Measurements from ENCODE around the gene VPS41.

VPS41 gene

GRCh38 chr7:38736138-38736537 is 172.9 kb downstream of the VPS41 start:
- no peak for DNase-seq
- TF ChIP-seq POLR2A (IDR thresholded peaks at IDR 0.05; ENCODE audit: low read length) (no peak), GATA1 (IDR thresholded peaks at IDR 0.05; ENCODE audit: low read depth, low read length) (no peak)

- no peak for DNase-seq
- TF ChIP-seq POLR2A (IDR thresholded peaks at IDR 0.05; ENCODE audit: low read length): no peak
- no peak for TF ChIP-seq GATA1 (IDR thresholded peaks at IDR 0.05; ENCODE audit: low read depth, low read length)
Observed at GRCh38 chr7:38731215-38731614, 177.8 kb downstream of the VPS41 start.

- DNase-seq: peak in 1 of 2 experiments; percentile 3
- no peak for TF ChIP-seq POLR2A (IDR thresholded peaks at IDR 0.05; ENCODE audit: low read length)
Observed at GRCh38 chr7:38728145-38728544, 180.8 kb downstream of the VPS41 start.

GRCh38 chr7:38727184-38727940 is 181.6 kb downstream of the VPS41 start:
- no peak for DNase-seq
- TF ChIP-seq GATA1 (IDR thresholded peaks at IDR 0.05; ENCODE audit: low read depth, low read length): no peak
- no peak for TF ChIP-seq POLR2A (IDR thresholded peaks at IDR 0.05; ENCODE audit: low read length)

GRCh38 chr7:38723327-38723726 is 185.7 kb downstream of the VPS41 start:
- TF ChIP-seq POLR2A (IDR thresholded peaks at IDR 0.05; ENCODE audit: low read length) (no peak), GATA1 (IDR thresholded peaks at IDR 0.05; ENCODE audit: low read depth, low read length) (no peak)
- no peak for DNase-seq

GRCh38 chr7:38716397-38716796 is 192.6 kb downstream of the VPS41 start:
- TF ChIP-seq GATA1 (IDR thresholded peaks at IDR 0.05; ENCODE audit: low read depth, low read length) (no peak), POLR2A (IDR thresholded peaks at IDR 0.05; ENCODE audit: low read length) (no peak)

GRCh38 chr7:38709123-38709522 is 199.9 kb downstream of the VPS41 start:
- DNase-seq: no peak

More at GRCh38 chr7:38716397-38716796, 192.6 kb downstream of the VPS41 start:
- DNase-seq: no peak

GRCh38 chr7:38704751-38705150 is 204.2 kb downstream of the VPS41 start:
- TF ChIP-seq GATA1 (IDR thresholded peaks at IDR 0.05; ENCODE audit: low read depth, low read length) (no peak), POLR2A (IDR thresholded peaks at IDR 0.05; ENCODE audit: low read length) (no peak)
- no peak for DNase-seq

More at GRCh38 chr7:38709123-38709522, 199.9 kb downstream of the VPS41 start:
- TF ChIP-seq GATA1 (IDR thresholded peaks at IDR 0.05; ENCODE audit: low read depth, low read length) (no peak), POLR2A (IDR thresholded peaks at IDR 0.05; ENCODE audit: low read length) (no peak)

- DNase-seq: no peak
- TF ChIP-seq GATA1 (IDR thresholded peaks at IDR 0.05; ENCODE audit: low read depth, low read length) (no peak), POLR2A (IDR thresholded peaks at IDR 0.05; ENCODE audit: low read length) (no peak)
Observed at GRCh38 chr7:38704041-38704547, 204.9 kb downstream of the VPS41 start.

- TF ChIP-seq POLR2A (IDR thresholded peaks at IDR 0.05; ENCODE audit: low read length) (no peak), GATA1 (IDR thresholded peaks at IDR 0.05; ENCODE audit: low read depth, low read length) (no peak)
- no peak for DNase-seq
Observed at GRCh38 chr7:38703093-38703492, 205.9 kb downstream of the VPS41 start.

- TF ChIP-seq GATA1 (IDR thresholded peaks at IDR 0.05; ENCODE audit: low read depth, low read length) (no peak), POLR2A (IDR thresholded peaks at IDR 0.05; ENCODE audit: low read length) (no peak)
- no peak for DNase-seq
Observed at GRCh38 chr7:38702002-38702535, 206.9 kb downstream of the VPS41 start.

GRCh38 chr7:38700116-38700515 is 208.9 kb downstream of the VPS41 start:
- TF ChIP-seq POLR2A (IDR thresholded peaks at IDR 0.05; ENCODE audit: low read length) (no peak), GATA1 (IDR thresholded peaks at IDR 0.05; ENCODE audit: low read depth, low read length) (no peak)
- DNase-seq: no peak

GRCh38 chr7:38699471-38699870 is 209.5 kb downstream of the VPS41 start:
- no peak for DNase-seq
- TF ChIP-seq GATA1 (IDR thresholded peaks at IDR 0.05; ENCODE audit: low read depth, low read length): no peak
- TF ChIP-seq POLR2A (IDR thresholded peaks at IDR 0.05; ENCODE audit: low read length): no peak

- TF ChIP-seq GATA1 (IDR thresholded peaks at IDR 0.05; ENCODE audit: low read depth, low read length): no peak
- no peak for TF ChIP-seq POLR2A (IDR thresholded peaks at IDR 0.05; ENCODE audit: low read length)
Observed at GRCh38 chr7:38694326-38694725, 214.7 kb downstream of the VPS41 start.

GRCh38 chr7:38686888-38687287 is 222.1 kb downstream of the VPS41 start:
- TF ChIP-seq POLR2A (IDR thresholded peaks at IDR 0.05; ENCODE audit: low read length) (no peak), GATA1 (IDR thresholded peaks at IDR 0.05; ENCODE audit: low read depth, low read length) (no peak)
- DNase-seq: no peak

More at GRCh38 chr7:38694326-38694725, 214.7 kb downstream of the VPS41 start:
- DNase-seq: no peak

Measured in erythroblast (primary cell).